ENCODE data around the gene CREBBP.
"Not testable (repeated sequence)": the region's sequence is repeated elsewhere in the genome, so short reads cannot be mapped to it uniquely, and the experiment has no call there.

Gene CREBBP

DNA sequence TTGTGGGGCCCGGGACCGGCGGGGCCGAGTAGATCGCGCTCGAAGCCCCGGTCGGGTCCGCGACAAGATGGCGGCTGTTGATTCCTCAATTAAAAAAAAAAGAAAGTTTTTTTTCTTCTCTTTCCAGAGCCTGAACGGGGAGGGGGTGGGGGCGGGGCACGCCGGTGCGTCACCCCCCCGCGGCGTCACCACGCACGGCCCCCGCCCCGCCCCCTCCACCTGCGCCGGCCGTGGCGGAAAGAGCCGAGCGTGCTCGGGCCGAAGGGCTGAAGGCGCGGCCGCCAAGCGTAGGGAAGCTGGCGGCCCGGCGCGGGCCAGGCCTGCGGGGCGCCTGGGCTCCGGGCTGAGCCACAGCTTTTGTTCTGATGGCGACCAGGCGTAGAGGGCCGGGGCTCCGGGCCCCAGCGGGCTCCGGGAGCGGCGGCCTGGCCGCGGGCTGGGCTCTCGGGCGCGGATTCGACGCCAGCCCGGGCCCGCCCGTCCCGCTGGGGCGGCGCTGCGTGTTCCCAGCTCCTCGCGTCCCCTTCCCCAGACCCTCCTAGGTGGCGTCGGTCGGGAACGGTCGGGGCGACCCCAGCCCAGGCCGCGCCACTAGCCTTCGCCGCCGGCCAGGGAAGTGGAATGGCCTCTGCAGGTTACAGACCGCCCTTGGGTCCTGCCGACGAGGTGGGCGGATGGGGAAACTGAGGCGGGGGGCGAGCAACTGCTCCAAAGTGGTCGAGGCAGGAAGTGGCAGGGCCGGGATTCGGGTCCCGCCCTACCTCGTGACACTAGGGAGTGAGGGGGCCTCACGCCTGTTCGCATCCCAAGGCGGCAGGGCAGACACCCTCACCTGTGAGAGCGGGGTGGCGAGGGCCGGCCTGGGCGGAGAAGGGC, at the start of gene CREBBP:
Gene CREBBP, minus strand, starts transcription at position 91 of the 876 bp plus-strand sequence. CDS start 797 bp downstream, outside the sequence.
- peak; percentile 67 for DNase-seq

DNA sequence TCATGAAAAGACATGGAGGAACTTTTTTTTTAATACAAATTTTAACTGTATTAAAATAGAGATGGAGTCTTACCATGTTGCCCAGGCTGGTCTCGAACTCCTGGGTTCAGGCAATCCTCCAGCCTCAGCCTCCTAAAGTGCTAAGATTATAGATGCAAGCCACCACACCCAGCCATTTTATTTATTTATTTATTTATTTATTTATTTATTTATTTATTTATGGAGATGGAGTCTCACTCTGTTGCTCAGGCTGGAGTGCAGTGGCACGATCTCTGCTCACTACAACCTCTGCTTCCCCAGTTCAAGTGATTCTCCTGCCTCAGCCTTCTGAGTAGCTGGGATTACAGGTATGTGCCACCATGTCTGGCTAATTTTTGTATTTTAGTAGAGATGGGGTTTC, 46.6 kb upstream of the CREBBP start:
- DNase-seq: not testable (repeated sequence)

DNA sequence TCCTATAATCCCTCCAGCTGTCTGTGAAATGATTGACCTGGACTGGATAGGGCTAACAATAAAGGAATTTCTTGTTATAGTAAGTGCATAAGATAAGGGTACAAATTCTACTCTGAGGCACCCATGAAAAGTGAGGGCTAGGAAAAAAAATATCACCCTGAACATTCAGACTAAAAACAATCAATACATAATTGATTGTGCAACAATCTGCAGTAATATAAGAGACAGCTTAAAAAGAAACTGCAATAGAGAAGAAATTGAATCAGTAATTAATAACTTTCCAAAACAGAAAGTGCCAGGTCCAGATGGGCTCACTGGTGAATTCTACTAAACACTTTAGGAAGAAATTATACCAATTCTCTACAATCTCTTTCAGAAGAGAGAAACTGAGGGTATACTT, 44.2 kb upstream of the CREBBP start:
- DNase-seq: no peak

DNA sequence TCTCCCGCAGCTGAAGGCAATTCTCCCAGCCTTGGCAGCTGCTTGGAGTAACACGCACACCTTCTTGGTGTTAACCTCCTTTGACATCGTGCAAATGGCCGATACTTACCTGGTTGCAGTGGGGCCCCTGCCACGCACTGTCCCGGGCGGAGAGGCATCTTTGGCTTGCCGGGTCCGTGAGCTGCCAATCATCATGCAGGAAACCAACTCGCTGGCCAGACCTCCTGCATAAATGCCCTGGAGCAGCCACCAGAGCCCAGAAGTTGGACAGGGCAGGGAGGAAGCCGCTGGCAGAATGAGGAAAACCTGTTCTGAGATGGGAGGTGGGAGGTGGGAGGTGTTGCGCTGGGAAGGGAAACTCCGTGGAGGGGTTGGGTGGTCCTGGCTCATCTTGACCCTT, 41.7 kb upstream of the CREBBP start:
- DNase-seq: no peak

DNA sequence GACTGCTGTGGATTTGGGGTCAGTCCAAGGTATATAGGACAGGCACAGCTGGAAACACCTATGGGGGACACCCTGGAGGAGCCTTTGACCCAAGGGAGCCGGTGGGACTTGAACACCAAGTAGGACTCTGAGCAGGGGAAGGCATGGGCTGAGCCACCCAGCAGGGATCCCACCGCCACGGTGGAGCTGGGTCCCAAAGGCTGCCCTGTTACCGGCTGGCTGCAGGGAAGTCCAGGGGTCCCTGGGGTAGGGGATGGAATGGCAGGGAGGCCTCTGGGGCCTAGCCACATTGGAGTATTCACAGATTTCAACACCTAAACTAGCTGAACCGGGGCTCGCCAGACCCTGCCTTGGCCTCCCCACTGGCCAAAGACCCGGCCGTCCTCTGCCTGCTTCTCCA, 39.7 kb upstream of the CREBBP start:
- no peak for DNase-seq

DNA sequence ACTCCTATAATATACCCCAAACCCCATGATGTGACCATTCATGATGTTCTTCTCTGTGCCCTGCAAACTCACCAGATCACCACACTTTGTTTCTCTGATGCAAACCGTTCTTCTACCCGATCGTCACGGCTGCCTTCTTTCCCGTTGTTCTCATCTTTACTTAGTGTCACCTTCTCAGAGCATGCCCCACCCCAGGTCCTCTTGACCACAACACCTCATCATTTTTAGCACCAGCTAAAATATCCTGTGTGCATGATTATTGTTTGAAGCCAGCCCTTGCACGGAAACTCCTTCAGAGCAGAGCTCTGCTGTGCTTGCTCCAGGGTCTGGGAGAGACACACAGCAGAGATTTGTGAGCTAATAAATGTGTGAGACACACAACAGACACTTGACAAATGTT, 38.9 kb upstream of the CREBBP start:
- DNase-seq: no peak

DNA sequence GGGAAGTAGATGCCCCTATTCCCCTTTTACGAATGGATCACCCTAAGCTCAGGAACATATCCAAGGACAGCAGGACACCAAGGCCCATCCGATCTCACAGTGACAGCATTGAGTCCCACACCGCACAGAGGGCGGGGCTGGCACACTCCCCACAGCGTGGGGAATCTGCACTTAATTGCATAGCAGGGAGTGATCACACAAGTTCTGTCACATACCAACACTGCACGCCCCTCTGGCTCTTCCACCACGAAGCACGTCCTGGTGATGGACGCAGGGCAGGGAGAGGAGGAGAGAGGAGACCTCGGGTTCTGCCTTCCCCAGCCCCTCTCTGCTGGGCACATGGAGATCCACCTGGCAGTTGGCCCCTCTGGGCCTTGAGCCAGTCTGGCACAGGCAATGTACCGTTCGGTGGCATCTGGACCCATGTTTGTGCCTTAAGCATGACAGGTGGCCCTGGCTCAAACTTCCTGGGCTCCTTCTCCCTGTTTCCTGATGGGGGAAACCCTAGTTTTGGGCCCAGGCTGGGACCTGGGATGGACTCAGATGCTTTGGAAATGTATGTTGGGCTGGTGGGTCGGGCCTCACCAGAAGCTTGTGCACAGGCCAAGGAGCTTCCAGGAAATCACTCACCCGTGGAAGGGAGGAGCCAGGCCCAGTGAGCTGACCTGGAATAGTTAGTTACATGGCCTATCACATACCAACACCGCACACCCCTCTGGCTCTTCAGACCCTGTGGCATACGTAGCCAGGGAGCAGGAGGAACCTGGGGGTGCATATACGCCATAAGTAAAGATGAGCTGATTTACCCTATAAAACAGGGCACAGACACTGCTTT, 35.1 kb upstream of the CREBBP start:
- DNase-seq: no peak

DNA sequence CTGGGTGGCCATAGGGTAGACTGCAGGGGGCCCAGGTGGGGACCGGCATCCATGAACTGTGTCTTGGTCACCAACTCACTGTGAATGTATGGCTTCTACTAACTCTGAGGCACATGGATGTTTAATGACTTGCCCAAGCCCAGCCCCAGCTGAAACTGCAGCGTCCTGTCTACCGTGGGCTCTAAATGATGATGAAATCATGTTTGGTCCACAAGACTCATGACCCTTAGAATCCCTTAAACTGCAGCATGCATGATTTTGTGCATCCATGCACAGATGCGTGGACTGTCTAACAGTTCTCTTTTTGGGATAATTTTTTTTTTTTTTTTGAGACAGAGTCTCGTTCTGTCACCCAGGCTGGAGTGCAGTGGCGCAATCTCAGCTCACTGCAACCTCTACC, 32.4 kb upstream of the CREBBP start:
- no peak for DNase-seq

DNA sequence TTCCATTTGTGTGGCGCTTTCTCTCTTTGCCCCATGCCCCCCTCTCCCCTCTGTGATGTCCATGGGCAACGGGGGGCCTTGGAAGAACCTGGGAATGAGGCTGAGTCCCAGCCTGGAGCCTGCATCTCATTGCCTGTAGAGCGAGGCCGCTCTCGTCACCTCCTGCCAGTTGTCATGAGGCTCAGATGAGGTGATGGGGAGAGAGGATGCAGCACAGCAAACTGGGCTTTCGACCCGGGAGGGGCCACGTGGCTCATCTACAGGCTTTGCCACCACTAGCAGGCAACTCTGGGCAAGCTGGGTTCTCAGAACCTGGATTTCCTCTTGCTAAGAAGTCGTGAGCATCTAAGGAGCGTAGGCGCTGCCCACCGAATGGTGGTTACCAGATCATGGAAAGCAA, 31.9 kb upstream of the CREBBP start:
- DNase-seq: no peak

DNA sequence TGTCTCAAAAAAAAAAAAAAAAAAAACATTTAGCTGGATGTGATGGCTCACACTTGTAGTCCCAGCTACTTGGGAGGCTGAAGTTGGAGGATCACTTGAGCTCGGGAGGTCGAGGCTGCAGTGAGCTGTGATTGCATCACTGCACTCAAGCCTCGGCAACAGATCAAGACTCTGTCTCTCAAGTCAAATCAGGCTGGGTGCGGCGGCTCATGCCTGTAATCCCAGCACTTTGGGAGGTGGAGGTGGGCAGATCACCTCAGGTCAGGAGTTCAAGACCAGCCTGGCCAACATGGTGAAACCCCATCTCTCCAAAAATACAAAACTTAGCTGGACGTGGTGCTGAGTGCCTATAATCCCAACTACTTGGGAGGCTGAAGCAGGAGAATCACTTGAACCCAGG, 31.2 kb upstream of the CREBBP start:
- not testable (repeated sequence) for DNase-seq

DNA sequence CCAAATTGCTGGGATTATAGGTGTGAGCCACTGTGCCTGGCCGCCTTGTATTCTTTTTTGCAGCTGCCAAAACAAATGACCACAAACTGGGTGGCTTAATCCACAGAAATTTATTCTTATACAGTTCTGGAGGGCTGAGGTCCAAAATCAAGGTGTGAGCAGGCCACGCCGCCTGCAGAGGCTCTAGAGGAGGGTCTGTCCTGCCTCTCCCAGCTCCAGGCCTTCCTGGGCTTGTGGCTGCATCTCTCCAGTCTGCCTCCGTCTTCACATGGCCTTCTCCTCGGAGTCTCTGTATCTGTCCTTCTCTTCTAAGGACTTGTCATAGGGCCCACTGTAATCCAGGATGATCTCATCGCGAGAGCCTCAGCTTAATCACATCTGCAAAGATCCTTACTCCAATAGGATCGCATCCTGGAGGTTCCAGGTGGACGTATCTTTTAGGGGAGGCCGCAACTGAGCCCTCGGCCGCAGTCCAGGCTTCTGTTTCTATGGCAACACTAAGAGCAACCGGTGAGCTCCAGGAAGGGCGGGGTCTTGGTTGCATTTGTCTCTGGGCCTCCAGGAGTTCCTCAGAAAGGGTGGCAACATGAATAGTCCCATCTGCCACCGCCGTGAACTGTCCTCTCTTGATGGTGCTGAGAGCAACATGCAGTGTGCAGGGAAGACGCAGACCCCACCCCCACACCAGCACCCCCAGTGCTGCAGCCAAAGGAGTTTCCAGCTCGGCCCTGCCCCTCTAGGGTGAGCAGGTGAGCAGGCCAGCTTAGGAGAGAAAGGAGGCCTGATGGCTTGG, 29.5 kb upstream of the CREBBP start:
- no peak for DNase-seq

DNA sequence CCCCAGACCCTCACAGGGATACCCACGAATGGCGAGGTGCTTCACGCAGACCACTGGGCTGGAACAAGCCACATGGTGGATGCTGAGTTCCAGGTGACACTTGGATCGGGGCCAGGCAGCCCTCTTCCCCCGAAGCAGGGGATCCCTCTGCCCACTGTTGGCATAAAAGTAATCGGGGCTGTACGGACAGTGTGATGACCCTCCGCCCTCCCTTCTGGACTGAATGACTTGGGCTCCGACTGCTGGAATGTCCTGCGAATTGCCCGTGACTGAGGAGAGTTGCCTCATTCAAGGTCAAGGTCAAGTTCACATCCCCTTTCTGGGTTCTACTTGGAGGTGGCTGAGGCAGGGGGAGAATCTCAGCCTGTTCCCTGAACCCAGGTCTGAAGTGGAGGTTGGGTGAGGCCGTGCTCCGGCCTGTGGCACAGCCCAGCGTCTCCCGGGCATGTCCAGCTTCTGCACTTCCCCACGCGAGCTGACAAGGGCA, 28.5 kb upstream of the CREBBP start:
- DNase-seq: no peak

DNA sequence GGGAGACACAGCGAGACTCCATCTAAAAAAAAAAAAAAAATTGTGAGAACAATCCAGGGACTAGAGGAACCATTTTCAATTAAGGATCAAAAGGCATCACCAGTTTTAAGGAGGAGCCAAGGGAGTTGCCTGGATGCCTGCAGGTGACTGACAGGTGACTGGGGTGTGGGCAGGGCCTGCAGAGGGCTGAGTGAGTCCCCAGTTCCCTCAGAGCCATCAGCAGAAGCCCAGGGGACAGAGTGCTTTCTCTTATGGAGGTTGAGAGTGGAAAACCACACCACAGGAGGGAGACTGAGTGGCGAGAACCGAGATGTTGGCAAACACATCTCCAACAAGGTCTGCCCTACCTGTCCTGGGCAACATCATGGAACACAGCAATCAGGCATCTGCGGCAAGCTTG, 27.1 kb upstream of the CREBBP start:
- DNase-seq: no peak

DNA sequence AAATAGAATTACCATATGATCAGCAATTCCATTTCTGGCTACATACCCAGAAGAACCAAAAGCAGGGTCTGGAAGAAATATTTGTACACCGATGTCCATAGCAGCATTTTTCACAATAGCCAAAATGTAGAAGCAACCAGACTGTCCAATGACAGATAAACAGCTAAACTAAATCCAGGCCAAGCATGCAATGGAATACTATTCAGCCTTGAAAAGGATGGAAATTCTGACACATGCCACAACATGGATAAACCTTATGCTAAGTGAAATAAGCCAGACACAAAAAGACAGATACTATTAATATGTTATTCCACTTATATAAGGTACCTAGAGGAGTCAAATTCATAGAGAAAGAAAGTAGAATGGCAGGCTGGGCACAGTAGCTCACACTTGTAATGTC, 25.9 kb upstream of the CREBBP start:
- DNase-seq: no peak

DNA sequence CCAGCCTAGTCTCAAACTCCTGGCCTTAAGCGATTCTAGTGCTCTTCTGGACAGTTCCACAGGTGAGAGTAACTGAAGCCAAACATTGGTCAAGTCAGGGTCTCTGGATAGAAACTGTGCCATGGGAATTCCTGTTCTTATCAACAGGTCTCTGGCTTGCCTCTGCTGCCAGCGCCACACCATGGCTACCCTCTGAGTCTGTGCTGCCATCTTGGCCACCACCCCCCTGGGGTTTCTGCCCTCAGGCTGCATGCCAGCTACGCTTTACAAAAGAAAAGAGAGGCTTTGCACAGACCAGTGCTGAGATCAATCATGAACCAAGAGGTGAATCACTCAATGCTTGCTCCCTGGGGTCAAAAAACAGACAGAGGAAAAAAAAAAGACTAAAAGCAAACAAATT, 24.4 kb upstream of the CREBBP start:
- no peak for DNase-seq

DNA sequence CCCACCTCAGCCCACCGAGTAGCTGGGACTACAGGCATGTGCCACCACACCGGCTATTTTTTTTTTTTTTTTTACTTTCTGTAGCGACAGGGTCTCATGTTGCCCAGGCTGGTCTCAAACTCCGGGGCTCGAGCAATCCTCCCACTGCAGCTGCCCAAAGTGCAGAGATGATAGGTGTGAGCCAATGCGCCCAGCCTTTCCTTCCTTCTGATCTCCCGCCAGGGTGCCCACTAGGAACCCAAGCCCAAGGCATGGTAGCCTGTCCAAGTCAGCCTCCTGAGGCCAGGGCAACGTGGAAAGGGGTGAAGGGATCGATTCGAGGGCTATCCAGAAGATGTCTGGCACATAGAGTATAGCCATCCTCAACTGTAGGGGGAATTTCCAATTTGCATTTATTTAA, 9.6 kb upstream of the CREBBP start:
- DNase-seq: no peak

DNA sequence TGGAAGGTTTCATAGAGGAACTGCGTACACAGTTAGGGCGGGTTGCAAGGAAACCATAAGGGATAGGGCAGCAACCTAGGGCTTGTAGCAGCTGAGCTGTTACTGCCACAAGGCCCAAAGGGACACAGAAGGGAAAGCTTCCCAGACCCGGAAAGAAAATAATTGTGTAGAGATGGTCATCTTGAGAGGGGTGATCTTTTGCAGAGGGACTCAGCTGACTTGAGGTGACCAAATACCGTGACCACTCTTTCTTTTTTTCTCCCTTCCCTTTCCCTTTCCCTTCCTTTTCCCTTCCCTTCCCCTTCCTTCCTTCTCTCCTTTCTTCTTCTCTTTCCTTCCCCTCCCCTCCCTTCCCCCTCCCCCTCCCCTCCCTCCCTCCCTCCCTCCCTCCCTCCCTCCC, 8.5 kb upstream of the CREBBP start:
- no peak for DNase-seq

DNA sequence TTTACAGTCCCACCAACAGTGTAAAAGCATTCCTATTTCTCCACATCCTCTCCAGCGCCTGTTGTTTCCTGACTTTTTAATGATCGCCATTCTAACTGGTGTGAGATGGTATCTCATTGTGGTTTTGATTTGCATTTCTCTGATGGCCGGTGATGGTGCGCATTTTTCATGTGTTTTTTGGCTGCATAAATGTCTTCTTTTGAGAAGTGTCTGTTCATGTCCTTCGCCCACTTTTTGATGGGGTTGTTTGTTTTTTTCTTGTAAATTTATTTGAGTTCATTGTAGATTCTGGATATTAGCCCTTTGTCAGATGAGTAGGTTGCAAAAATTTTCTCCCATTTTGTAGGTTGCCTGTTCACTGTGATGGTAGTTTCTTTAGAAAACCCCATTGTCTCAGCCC, 5.5 kb upstream of the CREBBP start:
- DNase-seq: not testable (repeated sequence)

DNA sequence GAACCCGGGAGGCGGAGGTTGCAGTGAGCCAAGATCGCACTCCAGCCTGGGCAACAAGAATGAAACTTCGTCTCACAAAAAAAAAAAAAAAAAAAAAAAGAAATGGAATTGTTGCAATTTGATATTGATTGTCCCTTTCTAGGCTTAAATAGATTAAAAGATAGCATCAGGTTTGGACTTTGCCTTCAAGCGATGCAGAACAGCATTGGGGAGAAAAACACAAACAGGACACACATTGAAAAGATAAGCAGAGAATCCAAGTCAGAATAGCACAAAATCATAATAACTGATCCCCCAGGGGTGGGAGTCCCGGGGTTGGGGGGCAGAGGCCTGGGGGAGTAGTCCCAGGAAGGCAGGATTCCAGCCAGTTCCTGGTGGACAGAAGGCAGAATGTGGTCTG, 3.9 kb upstream of the CREBBP start:
- DNase-seq: no peak

DNA sequence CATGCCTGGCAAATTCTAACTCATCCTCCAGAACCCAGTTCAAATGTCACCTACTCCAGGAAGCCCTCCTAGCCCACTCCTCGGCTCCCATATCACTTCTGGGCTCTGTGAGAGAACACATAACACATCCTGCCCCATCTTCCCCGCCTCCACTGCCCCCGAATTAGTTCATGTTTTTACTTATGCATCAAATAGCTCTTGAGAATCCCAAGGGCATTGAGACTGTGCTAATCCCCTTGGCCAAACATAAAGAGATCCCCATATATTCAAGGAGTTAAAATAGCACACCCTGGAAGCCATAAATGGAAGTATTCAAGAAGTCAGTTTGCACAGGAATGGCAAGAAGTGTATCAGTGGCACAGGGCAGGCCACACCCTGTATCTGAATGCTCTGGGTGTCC, 2.0 kb upstream of the CREBBP start:
- no peak for DNase-seq

DNA sequence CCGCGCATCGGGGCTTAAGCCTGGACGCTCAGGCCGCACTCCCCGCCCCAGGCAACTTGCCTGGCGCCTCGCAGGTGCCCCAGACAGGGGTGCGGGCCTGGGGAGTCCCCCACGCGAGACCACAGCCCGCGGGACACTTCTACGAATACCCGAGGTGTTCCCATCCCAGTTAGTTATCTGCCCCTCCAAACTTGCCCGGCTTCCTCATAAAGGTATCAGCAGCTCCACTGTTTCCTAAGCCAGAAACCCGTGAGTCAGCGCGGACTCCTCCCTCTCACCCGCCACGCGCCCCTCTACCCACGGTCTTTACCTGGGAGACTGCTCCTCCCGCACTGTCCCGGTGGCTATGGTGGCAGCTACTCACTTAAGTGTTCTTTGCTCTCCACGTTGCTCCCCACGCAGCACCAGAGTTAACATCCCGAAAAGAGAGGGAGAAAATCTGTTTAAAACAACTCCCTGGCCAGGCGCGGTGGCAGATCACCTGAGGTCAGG, 1.0 kb upstream of the CREBBP start:
- no peak for DNase-seq

DNA sequence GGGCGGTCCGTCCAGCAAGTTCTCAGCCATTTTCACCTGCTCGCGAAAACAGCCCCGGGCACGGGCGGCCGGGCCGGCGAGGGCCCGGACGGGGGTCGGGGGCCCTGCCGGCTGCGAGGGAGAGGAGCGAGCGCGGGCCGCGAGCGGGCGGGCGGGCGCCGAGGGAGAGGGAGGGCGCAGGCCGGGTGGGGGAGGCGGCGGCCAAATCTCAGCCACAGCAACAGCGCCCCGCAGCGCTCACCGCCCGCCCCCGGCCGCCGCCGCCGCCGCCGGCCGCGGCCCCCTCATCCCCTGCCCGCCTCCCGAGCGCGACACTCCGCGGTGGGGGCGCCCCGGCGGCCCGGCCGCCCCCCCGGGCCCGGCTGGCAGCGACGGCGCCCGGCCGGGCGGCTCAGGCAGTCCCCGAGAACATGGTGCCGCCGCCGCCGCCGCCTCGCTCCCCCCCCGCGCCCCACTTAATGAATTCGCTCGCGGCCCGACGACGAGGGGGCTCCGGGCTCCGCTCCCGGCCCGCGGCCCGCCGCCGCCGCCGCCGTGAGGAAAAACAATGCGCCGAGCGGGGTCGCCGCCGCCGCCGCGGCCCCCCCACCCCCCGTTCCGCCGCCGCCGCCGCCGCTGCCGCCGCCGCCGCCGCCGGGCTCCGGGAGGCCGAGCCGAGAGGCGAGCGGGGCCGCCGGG, 487 bp downstream of the CREBBP start:
- peak; percentile 56 for DNase-seq
